GM12872 (cell line): ENCODE measurements around the gene FIGNL1.

Experiments used
- TF ChIP-seq, protein P1 (sequence below): IDR thresholded peaks from 3 replicates; pipeline ENCODE4 v1.5.1; 2011; ENCODE audit warnings: low read depth, mild to moderate bottlenecking, low read length, moderate library complexity; ENCODE audit not compliant: insufficient read depth

FIGNL1 gene

DNA sequence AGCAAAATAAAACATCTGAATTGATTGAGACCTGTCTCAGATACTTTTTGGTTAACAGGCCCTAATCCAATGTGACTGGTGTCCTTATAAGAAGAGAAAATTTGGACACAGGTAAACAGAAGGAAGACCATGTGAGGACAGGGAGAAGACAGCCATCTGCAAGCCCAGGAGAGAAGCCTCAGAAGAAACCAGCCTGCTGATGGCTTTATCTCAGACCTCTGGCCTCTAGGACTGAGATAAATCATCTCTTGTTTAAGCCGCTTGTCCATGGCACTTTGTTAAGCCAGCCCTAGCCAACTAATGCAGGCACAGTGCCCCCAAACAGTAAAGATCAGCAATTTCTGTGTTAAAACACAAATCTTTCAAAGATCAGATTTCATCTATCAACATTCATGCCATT is 41.8 kb upstream of the FIGNL1 start:
- TF ChIP-seq, protein P1, sequence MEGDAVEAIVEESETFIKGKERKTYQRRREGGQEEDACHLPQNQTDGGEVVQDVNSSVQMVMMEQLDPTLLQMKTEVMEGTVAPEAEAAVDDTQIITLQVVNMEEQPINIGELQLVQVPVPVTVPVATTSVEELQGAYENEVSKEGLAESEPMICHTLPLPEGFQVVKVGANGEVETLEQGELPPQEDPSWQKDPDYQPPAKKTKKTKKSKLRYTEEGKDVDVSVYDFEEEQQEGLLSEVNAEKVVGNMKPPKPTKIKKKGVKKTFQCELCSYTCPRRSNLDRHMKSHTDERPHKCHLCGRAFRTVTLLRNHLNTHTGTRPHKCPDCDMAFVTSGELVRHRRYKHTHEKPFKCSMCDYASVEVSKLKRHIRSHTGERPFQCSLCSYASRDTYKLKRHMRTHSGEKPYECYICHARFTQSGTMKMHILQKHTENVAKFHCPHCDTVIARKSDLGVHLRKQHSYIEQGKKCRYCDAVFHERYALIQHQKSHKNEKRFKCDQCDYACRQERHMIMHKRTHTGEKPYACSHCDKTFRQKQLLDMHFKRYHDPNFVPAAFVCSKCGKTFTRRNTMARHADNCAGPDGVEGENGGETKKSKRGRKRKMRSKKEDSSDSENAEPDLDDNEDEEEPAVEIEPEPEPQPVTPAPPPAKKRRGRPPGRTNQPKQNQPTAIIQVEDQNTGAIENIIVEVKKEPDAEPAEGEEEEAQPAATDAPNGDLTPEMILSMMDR = no peak

DNA sequence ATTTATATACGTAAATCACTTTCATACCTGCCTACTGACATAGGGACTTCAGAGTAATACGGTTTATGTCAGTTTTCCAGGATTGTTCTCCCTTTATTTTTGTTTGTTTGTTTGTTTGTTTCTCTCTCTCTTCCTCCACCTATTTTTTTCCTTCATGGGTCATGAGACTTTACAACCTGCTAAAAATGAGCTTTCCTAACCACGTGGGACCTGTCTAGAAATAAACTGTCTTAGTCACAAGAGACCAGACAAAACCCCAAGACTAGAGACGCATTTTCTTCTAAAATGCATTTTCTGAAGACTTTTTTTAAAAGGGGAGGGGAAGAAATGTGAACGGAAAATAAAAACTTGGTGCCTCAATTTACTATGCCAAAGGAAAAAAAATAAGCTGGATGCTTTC is 41.1 kb upstream of the FIGNL1 start:
- TF ChIP-seq, protein P1 = no peak

DNA sequence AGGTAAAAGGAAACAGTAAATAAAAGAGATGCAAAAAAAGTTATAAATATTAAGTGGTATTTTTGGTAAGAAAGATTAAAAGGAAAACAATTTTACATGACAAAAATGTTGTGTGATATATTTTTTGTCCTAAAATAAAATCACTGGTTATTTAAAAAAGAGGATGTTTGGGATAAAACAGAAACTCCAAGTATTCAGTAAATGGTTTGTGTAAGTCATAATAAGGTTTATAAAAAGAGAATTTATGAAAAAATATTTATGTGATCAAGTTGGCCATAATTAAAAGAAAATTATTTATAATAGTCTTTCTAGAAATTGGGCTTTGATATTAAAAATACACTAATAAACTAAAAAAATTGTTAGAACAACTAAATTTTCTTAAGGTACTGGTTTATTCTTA is 38.2 kb upstream of the FIGNL1 start:
- TF ChIP-seq, protein P1 = no peak

DNA sequence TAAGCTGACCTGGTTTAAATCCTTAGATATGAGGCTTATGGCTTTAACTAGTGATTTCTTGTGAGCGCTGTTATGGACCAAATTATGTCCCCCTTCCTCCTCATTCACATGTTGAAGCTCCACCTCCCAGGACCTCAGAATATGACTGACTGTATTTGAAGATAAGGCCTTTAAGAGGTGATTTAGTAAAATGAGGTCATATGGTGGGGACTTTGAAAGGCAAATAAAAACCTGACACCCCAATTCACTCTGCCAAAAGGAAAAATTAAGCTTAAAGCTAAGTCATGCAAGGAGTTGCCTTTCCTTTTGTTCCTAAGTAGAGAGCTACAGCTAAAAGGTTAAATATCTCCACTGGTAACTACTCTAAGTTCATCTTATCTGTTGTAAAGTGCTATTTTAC is 36.4 kb upstream of the FIGNL1 start:
- TF ChIP-seq, protein P1 = no peak

DNA sequence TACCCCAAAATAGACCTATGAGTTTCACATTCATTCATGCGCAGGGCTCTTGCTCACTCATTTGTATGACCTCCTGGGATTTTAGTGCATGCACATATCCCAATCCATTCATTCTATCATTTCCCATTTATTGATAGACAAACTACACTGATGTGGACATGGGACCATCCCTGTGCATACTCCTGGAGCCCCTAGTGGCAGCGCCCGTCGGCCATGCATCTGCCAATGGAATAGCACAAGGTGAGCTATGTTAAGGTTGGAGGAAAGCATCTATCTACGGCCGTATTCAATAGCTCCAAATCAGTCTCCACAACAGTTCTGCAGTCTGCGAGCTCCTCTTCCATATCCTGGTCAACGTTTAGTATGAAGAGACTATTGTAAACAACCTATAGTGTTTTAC is 31.7 kb upstream of the FIGNL1 start:
- TF ChIP-seq, protein P1 = 0 out of 3 replicates have a peak, but pooled peaks have one; percentile 19

DNA sequence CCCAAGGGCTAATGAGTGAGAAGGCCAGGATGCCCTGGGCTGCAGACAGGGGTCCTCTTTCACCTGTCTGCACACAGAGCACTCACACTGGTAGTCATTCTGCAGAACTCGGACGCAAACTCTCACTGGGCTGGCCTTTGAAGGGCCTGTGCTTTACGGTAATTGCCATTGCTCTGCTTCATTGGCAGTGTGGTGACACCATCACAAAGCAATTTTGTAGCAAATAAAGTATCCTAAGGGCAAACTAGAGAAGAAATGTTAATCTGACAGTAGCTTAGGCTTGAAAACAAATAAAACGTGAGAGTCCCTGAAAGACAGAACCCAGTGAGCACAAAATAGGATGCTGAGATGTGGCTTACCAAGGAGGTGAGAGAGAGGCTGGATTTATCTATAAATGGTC is 30.6 kb upstream of the FIGNL1 start:
- TF ChIP-seq, protein P1 = no peak

DNA sequence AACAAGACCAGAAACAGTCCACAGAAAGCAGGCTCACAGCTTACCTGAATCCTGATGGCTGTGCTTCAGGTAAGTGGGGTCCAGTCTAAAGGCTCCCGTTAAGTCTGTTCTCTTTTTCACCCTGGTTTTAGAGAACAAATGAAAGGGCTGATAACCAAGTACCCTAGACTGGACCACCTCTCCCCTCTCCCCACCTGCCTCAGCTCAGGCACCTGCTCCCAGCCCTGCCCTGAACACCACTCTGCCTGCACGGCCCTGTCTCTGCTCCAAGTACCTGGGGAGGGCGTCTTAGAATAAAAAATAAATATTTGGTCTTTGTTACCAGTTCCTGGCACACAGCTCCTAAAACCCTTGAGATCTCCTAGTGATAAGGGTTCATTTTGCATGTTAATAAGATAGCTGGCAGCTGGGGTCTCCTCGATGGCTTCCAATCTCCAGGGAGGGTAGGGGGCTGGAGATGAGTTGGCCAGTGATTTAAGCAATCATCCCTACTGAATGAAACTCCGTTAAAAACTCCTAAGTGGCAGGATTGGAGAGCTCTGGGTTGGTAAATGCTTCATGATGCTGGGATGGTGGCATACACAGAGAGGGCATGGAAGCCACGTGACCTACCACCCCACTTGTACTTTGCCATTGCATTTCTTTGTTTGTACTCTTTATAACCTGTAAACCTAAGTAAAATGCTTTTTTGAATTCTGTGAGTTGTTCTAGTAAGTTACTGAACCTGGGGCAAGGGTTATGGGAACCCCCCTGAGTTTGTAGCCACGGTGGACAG is 29.8 kb upstream of the FIGNL1 start:
- TF ChIP-seq, protein P1 = no peak
